Measurements from ENCODE around the gene ATP2A3.

The ATP2A3 gene

DNA sequence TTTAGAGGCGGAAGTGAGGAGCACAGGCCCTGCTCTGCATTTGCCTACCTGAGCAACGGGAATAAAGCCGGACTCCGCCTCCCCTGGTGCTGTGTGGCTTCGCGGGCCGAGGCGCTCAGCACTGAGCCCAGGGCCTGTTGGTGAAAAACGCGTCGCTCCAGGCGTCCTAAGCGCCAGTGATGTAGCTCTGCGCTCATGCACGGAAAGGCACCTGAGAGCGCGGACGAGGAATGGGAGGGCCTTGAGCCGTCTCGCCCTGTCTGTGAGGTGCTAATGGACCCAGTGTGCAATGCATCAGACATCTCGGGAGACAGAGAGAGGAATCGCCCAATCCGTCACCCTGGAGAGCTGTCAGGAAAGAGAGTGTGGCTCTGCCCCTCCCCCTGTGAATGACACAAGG lies 17.2 kb upstream of the ATP2A3 start:
- no CpG with 5 or more reads among the region's 23 CpGs for WGBS (ENCODE audit: insufficient coverage, insufficient read length)
- H3K4me1 ChIP-seq (ENCODE audit: control insufficient read depth, insufficient read depth, low read length) = peaks cover 7% of the 10 kb centered on the region
- DNase-seq (ENCODE audit: low read depth, low spot score) = no peak
- H3K9me3 ChIP-seq (ENCODE audit: control insufficient read depth, insufficient read depth, low read length) = no peaks in the 10 kb centered on the region
- H3K27ac ChIP-seq (ENCODE audit: low read length) = no peak overlapping the region
- H3K27me3 ChIP-seq (ENCODE audit: control insufficient read depth, insufficient read depth, low read length) = no peaks in the 10 kb centered on the region
- no peak overlapping the region for H3K4me3 ChIP-seq (ENCODE audit: low read length)
- no peaks in the 10 kb centered on the region for H3K36me3 ChIP-seq (ENCODE audit: control insufficient read depth, insufficient read depth, low read length)

GRCh38 chr17:3980381-3981014 lies 16.3 kb upstream of the ATP2A3 start:
- Histone ChIP-seq H3K9me3 (ENCODE audit: control insufficient read depth, insufficient read depth, low read length) (no peaks in the 10 kb centered on the region), H3K27ac (ENCODE audit: low read length) (no peak overlapping the region), H3K27me3 (ENCODE audit: control insufficient read depth, insufficient read depth, low read length) (no peaks in the 10 kb centered on the region), H3K4me3 (ENCODE audit: low read length) (no peak overlapping the region), H3K4me1 (ENCODE audit: control insufficient read depth, insufficient read depth, low read length) (peaks cover 7% of the 10 kb centered on the region), H3K36me3 (ENCODE audit: control insufficient read depth, insufficient read depth, low read length) (no peaks in the 10 kb centered on the region)
- no CpG with 5 or more reads among the region's 19 CpGs for WGBS (ENCODE audit: insufficient coverage, insufficient read length)
- DNase-seq (ENCODE audit: low read depth, low spot score) = no peak

GRCh38 chr17:3979290-3979611 lies 15.0 kb upstream of the ATP2A3 start:
- H3K27ac ChIP-seq (ENCODE audit: low read length) = no peak overlapping the region
- H3K9me3 ChIP-seq (ENCODE audit: control insufficient read depth, insufficient read depth, low read length) = no peaks in the 10 kb centered on the region
- no CpG with 5 or more reads among the region's 4 CpGs for WGBS (ENCODE audit: insufficient coverage, insufficient read length)
- no peaks in the 10 kb centered on the region for H3K36me3 ChIP-seq (ENCODE audit: control insufficient read depth, insufficient read depth, low read length)
- H3K4me1 ChIP-seq (ENCODE audit: control insufficient read depth, insufficient read depth, low read length) = peaks cover 7% of the 10 kb centered on the region
- DNase-seq (ENCODE audit: low read depth, low spot score) = no peak
- no peaks in the 10 kb centered on the region for H3K27me3 ChIP-seq (ENCODE audit: control insufficient read depth, insufficient read depth, low read length)
- H3K4me3 ChIP-seq (ENCODE audit: low read length) = no peak overlapping the region

DNA sequence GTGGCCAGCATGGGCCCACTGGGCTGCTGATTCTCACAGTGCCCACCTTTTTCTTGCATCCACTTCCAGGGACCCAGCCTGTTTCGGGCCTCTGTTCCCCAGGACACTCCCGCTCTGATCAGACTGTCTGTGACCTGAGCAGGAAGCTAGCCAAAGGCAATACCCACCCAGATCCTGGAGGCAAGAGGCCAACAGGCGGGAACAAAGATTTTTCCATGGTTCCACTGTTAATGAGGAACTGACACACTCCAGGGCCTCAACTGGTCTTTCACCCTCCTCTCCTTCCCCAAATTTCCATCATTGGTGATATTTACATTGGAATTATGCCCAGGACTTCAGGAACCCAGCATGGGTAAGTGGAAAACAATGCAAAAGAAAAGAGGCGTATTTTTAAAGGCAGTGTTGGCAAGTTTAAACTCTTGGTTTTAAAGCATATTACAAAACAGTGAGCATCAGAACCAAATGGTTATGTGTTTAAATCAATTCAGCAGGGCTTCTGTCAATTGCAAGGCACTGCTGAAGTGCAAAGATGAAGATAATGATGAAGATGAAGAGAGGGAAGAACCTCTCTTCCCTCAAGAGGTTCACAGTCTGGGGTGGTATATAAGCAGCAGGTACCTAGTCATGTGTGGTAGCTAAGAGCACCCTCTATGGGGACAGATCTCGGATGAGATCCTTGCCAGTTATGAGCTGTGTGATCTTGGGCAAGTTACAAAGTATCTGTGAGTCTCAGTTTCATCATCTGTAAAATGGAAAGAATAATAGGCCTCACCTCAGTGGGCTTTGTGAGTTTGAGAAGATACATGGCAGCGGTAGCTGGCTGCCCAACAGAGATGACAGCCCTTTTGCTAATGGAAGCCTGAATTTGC lies 14.4 kb upstream of the ATP2A3 start:
- H3K27me3 ChIP-seq (ENCODE audit: control insufficient read depth, insufficient read depth, low read length) = no peaks in the 10 kb centered on the region
- no peak overlapping the region for H3K27ac ChIP-seq (ENCODE audit: low read length)
- WGBS (ENCODE audit: insufficient coverage, insufficient read length) = no CpG with 5 or more reads among the region's 6 CpGs
- H3K4me1 ChIP-seq (ENCODE audit: control insufficient read depth, insufficient read depth, low read length) = peaks cover 7% of the 10 kb centered on the region
- H3K9me3 ChIP-seq (ENCODE audit: control insufficient read depth, insufficient read depth, low read length) = no peaks in the 10 kb centered on the region
- no peaks in the 10 kb centered on the region for H3K36me3 ChIP-seq (ENCODE audit: control insufficient read depth, insufficient read depth, low read length)
- H3K4me3 ChIP-seq (ENCODE audit: low read length) = no peak overlapping the region
- DNase-seq (ENCODE audit: low read depth, low spot score) = no peak

- WGBS (ENCODE audit: insufficient coverage, insufficient read length) = no CpG with 5 or more reads among the region's 9 CpGs
Measured at GRCh38 chr17:3977387-3977786, 13.2 kb upstream of the ATP2A3 start.

DNA sequence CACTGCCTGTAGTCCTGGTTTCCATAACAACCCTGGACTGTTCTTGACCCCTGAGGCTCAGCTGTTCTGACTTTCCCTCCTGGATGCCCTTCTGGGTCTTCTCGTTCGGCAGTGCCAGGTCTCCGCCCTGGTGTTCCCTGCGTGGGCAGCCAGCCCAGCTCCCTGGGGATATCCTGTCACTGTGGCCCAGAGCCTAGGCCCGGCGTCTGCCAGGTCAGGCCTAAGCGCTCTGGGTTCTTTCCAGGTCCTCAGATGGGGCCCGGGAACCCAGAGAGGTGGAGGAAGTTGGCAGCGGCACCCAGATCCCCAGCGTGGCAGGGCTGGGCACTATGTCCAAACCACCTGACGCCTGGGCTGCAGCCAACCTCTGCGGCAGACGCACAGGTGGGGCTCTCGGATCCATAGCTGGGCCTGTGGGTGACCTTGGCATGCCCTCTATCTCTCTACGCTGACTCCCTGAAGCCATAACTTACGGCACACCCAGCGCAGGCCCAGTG lies 12.5 kb upstream of the ATP2A3 start:
- Histone ChIP-seq H3K9me3 (ENCODE audit: control insufficient read depth, insufficient read depth, low read length) (no peaks in the 10 kb centered on the region), H3K4me1 (ENCODE audit: control insufficient read depth, insufficient read depth, low read length) (peaks cover 4% of the 10 kb centered on the region), H3K36me3 (ENCODE audit: control insufficient read depth, insufficient read depth, low read length) (no peaks in the 10 kb centered on the region), H3K27ac (ENCODE audit: low read length) (no peak overlapping the region), H3K27me3 (ENCODE audit: control insufficient read depth, insufficient read depth, low read length) (no peaks in the 10 kb centered on the region), H3K4me3 (ENCODE audit: low read length) (no peak overlapping the region)
- DNase-seq (ENCODE audit: low read depth, low spot score) = no peak
- WGBS (ENCODE audit: insufficient coverage, insufficient read length) = no CpG with 5 or more reads among the region's 17 CpGs

More at GRCh38 chr17:3977387-3977786, 13.2 kb upstream of the ATP2A3 start:
- H3K27me3 ChIP-seq (ENCODE audit: control insufficient read depth, insufficient read depth, low read length) = no peaks in the 10 kb centered on the region
- no peak overlapping the region for H3K27ac ChIP-seq (ENCODE audit: low read length)
- DNase-seq (ENCODE audit: low read depth, low spot score) = no peak
- H3K9me3 ChIP-seq (ENCODE audit: control insufficient read depth, insufficient read depth, low read length) = no peaks in the 10 kb centered on the region
- no peak overlapping the region for H3K4me3 ChIP-seq (ENCODE audit: low read length)
- no peaks in the 10 kb centered on the region for H3K36me3 ChIP-seq (ENCODE audit: control insufficient read depth, insufficient read depth, low read length)
- H3K4me1 ChIP-seq (ENCODE audit: control insufficient read depth, insufficient read depth, low read length) = peaks cover 7% of the 10 kb centered on the region

DNA sequence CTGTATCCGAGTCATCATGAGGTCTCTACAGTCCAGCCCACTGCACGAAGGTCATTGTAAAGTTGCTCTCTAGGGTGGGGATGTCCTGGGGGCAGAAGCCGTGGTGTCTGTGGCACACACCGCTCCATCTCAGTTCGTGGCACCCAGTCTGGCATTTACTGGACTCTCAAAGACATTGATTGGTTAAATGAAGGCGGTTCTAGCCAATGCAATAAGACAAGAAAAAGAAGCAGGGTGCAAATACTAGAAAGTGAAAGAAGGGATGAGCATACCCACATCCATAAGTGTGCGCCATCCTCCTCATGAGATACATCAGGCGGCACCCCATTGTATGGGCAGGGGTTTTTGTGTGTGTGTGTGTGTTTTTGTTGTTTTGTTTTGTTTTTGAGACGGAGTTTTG lies 10.7 kb upstream of the ATP2A3 start:
- no peak for DNase-seq (ENCODE audit: low read depth, low spot score)
- Histone ChIP-seq H3K36me3 (ENCODE audit: control insufficient read depth, insufficient read depth, low read length) (no peaks in the 10 kb centered on the region), H3K4me3 (ENCODE audit: low read length) (no peak overlapping the region), H3K27me3 (ENCODE audit: control insufficient read depth, insufficient read depth, low read length) (no peaks in the 10 kb centered on the region), H3K4me1 (ENCODE audit: control insufficient read depth, insufficient read depth, low read length) (no peaks in the 10 kb centered on the region; the same call in 1 of the 2 replicates), H3K27ac (ENCODE audit: low read length) (no peak overlapping the region), H3K9me3 (ENCODE audit: control insufficient read depth, insufficient read depth, low read length) (no peaks in the 10 kb centered on the region)
- no CpG with 5 or more reads among the region's 9 CpGs for WGBS (ENCODE audit: insufficient coverage, insufficient read length)

- Histone ChIP-seq H3K27ac (ENCODE audit: low read length) (no peak overlapping the region), H3K36me3 (ENCODE audit: control insufficient read depth, insufficient read depth, low read length) (no peaks in the 10 kb centered on the region), H3K27me3 (ENCODE audit: control insufficient read depth, insufficient read depth, low read length) (no peaks in the 10 kb centered on the region), H3K4me1 (ENCODE audit: control insufficient read depth, insufficient read depth, low read length) (no peaks in the 10 kb centered on the region; the same call in 1 of the 2 replicates), H3K9me3 (ENCODE audit: control insufficient read depth, insufficient read depth, low read length) (no peaks in the 10 kb centered on the region), H3K4me3 (ENCODE audit: low read length) (no peak overlapping the region)
- DNase-seq (ENCODE audit: low read depth, low spot score) = no peak
- no CpG with 5 or more reads among the region's 15 CpGs for WGBS (ENCODE audit: insufficient coverage, insufficient read length)
Measured at GRCh38 chr17:3974138-3974687, 10.0 kb upstream of the ATP2A3 start.

- Histone ChIP-seq H3K9me3 (ENCODE audit: control insufficient read depth, insufficient read depth, low read length) (no peaks in the 10 kb centered on the region), H3K27ac (ENCODE audit: low read length) (no peak overlapping the region), H3K27me3 (ENCODE audit: control insufficient read depth, insufficient read depth, low read length) (no peaks in the 10 kb centered on the region), H3K4me3 (ENCODE audit: low read length) (no peak overlapping the region), H3K4me1 (ENCODE audit: control insufficient read depth, insufficient read depth, low read length) (no peaks in the 10 kb centered on the region; the same call in 1 of the 2 replicates), H3K36me3 (ENCODE audit: control insufficient read depth, insufficient read depth, low read length) (no peaks in the 10 kb centered on the region)
- WGBS (ENCODE audit: insufficient coverage, insufficient read length) = no CpG with 5 or more reads among the region's 10 CpGs
- DNase-seq (ENCODE audit: low read depth, low spot score) = no peak
Measured at GRCh38 chr17:3973495-3974137, 9.4 kb upstream of the ATP2A3 start.

GRCh38 chr17:3972931-3973330 lies 8.7 kb upstream of the ATP2A3 start:
- DNase-seq (ENCODE audit: low read depth, low spot score) = no peak
- WGBS (ENCODE audit: insufficient coverage, insufficient read length) = no CpG with 5 or more reads among the region's 5 CpGs
- no peaks in the 10 kb centered on the region; the same call in 1 of the 2 replicates for H3K4me1 ChIP-seq (ENCODE audit: control insufficient read depth, insufficient read depth, low read length)

More at GRCh38 chr17:3972931-3973330, 8.7 kb upstream of the ATP2A3 start:
- Histone ChIP-seq H3K27ac (ENCODE audit: low read length) (no peak overlapping the region), H3K4me3 (ENCODE audit: low read length) (no peak overlapping the region), H3K36me3 (ENCODE audit: control insufficient read depth, insufficient read depth, low read length) (no peaks in the 10 kb centered on the region), H3K27me3 (ENCODE audit: control insufficient read depth, insufficient read depth, low read length) (no peaks in the 10 kb centered on the region), H3K9me3 (ENCODE audit: control insufficient read depth, insufficient read depth, low read length) (no peaks in the 10 kb centered on the region)

Data from iPS DF 6.9 (cell line).